Activated CD4-positive, CD25-positive, alpha-beta regulatory T cell treated with anti-CD3 and anti-CD28 coated beads, Interleukin-2, amount 50 U/mL, for 16 hours (primary cell): ENCODE measurements around the gene NKPD1.

ENCODE experiments used
- DNase-seq: peaks from one replicate; pipeline ENCODE4 v3.0.0-alpha.2; 2020; ENCODE audit warnings: low read depth, low spot score

Gene NKPD1

DNA sequence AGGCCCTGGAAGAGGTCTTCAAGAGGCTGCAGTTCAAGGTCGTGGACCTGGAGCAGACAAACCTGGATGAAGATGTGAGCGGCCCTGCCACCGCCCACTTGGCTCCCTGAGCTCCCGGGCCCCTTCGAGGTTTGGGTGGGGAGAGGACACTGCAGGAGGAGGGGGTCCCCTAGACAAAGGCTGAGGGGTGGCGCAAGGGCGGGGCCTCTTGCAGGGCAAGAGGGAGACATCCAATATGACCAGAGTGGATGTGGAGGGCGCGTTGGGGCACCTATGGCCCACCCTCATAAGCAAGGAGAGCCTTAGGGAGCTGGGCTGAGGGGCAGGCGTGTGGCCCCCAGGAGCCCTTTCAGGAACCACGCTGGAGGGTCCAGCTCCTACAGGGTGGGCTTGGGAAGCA is 20.2 kb downstream of the NKPD1 start:
- no peak for DNase-seq

DNA sequence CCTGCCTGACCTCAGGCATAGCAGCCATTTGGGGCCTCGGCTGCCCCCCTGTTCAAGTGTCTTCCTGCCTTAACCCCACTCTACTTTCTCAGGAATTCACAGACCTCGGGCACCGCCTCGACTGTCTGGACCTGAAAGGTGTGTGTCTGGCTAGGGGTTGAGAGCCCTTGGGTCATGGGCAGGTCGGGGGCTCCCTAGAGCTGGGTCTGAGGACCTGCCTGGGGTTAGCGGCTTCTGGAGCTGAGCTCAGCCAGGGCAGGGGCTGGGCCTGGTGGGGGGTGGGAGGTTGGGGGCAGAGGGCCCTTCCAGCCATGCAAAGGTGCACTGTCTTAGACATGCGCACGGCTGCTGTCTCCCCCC is 20.7 kb downstream of the NKPD1 start:
- no peak for DNase-seq

DNA sequence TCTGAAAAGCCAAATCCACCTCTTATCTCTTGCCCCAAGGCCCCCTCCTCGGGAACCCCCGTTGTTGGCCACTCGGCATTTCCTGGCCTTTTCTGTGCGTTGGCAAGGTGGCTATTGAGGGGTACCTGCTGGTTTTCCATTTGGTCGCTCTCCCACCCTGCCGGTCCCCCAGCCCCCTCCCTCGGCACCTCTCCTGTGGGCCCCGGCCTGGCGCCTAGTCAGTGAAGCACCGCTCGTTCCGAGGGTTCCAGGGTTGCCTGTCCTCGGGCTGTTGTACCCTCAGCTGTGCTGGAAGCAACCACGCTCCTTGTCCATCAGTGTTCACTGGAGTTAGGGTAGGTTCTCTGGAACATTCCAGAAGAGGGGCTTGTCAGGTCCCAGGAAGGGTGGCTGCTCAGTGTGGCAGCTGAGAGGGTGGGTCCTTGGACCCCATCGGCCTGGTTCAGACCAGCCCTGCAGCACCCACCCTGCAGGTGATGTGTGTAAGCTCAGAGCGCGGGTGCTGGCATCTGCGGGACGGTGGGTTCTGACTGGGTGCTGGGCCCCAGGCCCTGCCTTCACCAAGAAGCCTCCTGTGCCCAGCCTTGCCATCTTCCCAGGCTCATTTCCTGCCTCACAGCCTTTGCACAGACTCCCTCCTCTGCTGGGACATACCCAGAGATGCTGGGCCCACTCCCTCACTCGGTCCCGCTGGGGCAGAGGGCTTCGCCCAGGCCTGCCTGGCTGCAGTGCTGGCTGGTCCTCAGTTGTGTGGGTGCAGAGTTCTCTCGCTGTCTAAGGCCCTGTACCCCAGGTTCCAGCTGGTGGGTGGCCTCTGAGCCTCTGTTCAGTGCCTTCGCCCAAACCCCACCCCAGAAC is 21.3 kb downstream of the NKPD1 start:
- no peak for DNase-seq

DNA sequence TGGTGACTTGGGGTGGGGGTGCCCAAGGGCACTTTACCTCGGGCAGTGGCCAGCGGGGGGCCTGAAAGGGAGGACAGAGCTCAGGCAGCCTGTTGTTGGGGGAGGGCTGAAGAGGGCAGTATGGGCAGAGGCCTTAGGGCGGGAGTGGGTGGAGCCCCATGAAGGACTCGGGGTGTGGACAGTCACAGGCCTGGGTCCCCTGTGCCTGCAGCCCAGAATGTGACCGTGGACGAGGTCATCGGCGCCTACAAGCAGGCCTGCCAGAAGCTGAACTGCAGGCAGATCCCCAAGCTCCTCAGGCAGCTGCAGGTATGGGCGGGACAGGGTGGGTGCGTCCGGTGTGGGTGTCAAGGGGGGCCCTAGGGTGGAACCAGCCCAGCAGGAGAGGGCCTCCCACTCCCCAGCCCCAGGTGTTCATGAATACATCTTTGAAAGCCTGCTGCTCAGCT is 22.5 kb downstream of the NKPD1 start:
- DNase-seq = no peak

DNA sequence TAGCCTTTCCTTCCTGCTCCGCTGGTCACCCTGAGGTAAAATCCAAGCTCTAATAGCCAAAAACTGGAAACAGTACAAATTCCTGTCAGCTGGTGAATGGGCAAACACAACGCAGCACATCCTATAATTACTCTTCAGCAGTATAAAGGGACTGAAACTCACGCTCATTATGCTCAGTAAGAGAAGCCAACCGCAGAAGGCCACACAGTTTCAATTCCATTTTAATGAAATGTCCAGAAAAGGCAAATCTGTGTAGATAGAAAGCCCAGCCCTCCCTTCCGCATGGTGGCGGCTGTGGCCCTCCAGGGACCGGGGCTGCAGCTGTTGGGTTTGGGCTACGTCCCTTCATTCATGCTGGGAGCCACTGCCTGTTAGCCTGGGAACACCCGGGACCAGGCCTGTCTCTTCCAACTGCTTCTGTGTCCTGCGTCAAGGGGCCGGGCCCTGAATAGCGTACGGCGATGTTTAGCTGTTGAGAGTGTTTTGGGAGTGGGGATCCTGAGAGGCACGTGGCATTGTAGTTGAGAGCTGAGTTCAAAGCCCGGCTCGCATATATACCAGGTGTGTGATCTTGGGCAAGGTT is 23.5 kb downstream of the NKPD1 start:
- no peak for DNase-seq

DNA sequence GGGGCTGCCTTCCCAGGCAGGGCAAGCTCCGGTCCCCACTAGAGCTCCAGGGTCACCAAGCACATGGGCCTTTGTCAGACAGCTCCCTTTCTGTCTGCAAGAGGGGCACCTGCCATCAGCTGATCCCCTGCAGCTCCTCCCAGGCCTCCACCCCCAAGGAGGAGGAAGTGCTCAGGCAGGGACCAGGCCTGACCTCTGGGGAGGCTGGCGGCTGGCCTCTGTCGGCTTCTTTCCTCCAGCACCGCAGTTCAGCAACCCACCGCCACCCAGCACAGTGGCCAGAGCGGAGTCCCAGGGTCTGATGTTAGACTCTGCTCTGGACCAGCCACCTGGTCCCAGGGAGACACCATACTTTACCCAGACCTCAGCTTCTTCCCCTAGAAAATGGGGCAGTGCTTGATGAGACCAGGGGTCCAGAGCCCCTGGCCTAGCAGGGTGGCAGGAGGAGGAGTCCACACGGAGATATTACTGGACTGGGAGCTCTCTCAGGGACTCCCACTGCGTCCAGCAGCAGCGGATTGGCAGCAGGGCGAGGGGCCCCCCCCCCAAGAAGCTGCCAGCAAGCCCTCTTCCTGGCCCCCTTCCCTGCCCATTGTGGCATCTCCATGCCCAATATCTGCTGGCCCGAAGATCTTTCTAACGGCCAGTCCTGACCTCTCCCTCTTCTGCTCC is 24.1 kb downstream of the NKPD1 start:
- DNase-seq = no peak

DNA sequence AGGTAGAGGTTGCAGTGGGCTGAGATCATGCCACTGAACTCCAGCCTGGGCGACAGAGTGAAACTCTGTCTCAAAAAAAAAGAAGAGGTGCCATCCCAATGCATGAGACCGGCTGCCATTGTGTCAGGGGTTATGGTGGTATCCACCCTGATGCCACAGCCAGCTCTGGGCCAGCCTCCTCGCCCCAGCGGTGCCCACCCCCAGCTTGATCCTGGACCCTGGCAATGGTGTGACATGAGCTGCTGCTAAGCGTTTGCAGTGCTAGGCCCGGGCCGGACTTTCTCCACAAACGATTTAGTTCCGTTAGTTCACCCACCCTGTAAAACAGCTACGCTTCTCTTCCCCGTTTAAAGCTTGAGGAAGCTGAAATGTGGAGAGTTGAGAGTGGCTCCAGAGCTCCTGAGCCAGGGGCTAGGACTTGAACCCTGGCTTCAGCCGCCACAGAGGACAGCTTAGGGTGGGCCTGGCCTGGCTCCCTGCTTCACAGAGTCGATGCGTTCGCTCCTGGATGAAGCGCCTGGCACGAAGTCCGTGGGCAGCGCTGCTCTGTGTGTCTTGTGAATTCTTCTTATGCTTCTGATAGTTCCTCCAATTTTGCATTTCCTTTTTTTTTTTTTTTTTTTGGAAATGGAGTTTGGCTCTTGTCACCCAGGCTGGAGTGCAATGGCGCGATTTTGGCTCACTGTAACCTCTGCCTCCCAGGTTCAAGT is 25.5 kb downstream of the NKPD1 start:
- DNase-seq = no peak

DNA sequence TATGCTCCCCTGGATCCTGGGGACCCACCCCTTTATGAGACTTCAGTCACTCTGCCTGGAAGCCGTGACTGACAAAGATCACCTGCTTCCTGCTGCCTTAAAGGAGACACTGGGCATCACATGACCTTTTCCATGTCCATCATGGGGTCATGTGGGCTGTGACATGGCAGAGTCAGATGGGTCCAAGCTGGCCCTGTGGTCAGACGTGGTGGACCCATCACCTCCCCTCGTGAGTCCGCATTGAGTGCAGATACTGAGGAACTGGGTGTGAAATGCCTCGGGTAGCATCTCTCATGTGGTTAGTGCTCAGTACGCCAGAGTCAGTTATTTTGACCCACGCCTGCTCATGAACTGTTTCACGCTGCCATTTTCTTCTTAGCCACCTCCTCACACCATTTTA is 27.1 kb downstream of the NKPD1 start:
- no peak for DNase-seq

DNA sequence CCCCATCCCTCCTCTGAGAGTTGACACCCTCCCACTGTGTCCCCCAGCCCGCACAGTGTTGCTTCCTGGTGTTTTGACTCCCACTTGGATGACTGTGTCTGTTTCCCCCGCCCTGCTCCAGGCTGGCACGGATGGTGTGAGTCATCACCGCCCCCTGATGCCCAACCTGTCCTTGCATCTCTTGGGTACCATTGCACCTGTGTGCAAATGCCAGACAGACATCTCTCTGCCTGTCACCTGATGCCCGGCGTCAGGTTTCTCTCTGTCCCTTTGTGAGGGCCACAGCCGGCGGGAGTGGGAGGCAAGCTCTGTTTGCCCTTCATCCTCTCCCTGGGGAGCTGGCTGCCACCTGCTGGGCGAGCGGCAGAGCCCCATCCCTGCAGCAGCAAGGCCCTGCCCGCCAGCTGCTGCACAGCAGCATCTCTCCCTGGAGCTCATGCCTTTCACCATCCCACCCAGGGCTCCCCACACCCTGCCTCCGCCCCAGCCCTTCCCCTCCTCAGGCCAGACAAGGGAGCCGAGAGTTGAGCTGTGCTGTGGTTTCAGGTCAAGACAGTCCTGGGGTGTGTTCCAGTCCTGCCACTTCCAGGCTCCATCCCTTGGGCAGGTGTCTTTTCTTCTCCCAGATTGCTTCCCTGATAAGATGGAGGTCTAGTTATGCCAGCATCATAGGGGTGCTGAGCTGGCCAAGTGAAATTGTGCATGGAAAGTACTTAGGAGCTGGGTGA is 29.7 kb downstream of the NKPD1 start:
- DNase-seq = no peak

DNA sequence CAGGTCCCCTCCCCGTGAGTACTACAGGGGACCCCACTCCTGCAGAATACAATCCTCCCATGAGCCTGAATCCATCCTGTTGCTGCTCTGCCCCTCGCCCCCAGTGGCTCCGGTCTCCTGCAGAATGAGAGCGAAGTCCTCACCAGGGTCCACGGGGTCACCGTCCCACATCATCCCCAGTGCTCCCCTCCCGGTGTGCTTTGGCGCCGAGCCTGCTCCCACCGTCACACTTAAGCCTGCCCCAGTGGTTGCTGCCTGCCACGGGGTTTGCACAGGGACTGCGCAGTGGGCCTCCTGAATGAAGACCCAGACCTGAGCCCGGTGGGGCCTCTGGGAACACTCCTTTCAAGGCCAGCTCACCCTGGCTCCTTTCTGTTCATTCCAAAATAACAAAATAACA is 30.5 kb downstream of the NKPD1 start:
- no peak for DNase-seq

DNA sequence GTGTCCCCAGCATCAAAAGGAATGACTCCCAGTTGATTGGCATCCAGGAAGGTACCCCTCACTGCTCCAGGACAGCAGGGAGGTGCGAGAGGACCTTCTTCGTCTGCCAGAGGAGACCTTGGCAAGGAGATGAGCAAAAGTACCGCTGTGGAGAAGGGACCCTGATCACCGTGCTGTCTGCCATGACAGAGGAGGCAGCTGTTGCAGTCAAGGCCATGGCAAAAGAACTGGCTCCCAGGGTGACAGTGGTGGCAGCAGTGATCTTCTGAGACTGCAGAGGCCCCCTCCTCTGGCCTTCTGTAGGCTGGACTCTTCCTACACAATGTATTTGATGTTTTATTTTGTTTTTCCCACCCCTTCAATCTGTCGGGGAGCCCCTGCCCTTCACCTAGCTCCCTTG is 32.0 kb downstream of the NKPD1 start:
- DNase-seq = no peak

DNA sequence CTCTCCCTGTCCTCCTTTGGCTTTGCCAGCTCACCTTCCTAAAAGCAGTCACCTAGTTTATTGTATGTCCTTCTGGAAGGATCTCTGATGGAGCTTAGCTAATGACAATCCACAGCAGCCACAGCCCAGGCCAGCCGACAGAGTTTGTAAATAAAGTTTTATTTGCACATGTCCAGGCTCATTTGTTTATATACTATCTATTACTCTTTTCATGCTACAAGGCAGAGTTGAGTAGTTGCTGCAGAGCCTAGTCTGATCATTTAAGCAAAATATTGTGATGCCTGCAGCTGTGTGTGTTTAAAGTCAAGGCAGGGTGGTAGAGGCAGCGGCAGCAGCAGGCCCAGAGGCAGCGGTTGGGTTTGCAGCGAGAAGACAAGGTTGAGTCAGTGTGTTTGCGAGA is 32.6 kb downstream of the NKPD1 start:
- DNase-seq = no peak

DNA sequence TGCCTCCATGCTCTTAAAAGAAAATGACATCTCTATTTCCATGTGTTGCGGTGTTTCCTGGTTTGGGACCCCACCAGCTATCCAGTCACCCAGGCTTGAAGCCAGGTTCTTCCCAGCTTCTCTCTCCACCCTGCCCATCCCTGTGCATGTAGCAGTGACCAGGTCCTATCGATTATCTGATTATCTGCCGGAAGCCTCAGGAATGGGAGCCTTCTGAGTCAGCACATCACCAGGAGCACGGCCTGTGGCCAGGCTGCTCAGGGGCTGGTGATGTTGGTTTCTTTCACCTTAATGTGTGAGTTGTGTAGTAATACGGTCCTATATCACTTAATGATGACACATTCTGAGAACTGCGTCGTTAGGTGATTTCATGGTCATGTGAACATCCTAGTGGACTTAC is 34.1 kb downstream of the NKPD1 start:
- no peak for DNase-seq

DNA sequence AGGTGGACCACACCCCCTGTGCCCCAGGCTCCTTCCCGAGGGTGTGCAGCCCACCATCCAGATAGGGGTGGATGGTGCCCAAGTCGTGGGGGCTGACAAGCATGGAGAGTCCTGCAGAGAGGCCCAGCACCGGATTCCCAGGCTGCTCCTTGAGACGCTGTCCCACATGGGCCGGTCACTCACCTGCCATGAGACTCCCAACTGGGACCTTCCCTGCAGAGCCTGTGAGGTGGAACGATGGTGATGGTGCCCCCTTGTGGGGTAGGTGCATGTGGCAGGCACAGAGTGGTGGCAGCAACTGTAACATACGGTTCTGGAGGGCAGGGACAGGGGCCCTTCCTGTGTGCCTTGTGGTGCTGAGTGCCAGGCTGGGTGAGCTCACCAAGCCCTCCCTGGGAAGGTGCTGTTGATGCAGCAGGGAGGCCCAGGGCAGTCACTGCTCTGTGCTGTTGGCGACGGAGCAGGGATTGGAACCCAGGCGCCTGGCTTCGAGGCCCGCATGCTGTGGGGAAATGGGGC is 34.7 kb downstream of the NKPD1 start:
- peak; percentile 26 for DNase-seq

DNA sequence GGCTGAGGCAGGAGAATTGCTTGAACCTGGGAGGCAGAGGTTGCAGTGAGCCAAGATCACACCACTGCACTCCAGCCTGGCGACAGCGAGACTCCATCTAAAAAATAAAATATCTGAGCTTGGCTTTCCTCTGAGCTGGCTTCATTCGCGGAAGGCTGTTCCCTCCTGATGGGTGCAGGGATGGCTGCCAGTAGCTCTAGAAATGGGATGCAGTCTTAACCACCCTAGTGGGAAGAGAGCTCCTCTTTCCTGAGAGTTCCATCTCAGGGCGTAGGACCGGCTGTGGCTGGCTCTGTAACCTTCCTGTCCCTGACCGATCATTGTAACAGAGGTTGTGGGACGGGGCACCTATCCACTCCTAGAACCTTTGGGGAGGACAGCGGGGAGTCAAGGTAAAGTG is 35.4 kb downstream of the NKPD1 start:
- DNase-seq = no peak

DNA sequence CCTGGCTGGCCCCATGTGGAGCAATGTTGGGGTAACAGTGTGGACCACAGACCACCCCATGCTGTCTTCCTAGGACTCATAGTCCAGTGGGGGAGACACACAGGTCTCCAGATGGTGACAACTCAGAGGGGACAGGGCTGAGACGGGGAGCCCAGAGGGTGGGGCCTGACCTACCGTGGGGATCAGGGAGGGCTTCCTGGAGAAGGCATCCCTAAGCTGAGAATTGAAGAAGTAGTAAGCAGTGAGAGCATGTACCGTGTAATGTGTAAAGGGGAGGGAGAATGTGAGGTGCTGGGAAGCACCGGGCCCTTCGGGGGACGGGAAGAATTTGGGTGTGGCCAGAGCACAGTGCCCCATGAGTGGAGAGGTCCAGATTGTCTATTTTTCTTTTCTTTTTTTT is 36.8 kb downstream of the NKPD1 start:
- DNase-seq = no peak

DNA sequence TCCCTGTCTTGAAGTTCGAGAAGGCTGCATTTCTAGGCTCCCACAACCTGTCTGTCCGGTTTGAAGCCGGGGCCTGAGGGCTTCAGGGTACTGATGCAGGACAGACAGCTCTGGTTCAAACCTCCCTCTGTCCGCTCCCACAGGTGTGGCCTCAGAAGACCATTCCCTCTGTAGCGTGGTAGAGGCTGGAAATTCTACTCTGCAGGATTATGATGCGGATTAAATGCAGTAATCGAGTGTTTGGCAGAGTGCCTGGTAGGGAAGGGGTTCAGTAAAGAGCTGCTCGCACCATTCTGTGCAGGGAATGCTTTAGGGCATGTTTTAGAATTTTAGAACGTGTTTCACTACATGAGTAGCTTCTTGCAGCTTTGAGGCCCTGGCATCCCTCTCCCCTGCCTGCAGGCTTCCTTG is 37.3 kb downstream of the NKPD1 start:
- no peak for DNase-seq

DNA sequence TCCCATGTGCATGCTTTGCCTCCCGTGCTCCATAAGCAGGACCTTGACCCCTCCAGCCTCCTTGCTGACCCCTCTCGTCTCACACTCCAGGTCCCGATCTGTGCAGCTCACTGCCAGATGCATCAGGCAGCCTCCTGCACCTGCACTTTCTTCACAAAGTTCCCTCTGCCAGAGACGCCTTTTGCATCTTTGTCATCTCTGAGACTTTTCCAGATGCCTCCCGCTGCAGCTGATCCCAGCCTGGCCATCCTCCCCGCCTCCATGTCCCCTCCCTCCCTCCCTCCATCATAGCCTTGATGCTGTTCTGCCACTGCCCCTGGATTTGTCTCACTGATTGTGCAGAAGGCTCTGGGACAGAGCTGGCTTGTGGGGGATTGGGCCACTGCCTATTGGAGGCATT is 38.0 kb downstream of the NKPD1 start:
- DNase-seq = no peak

DNA sequence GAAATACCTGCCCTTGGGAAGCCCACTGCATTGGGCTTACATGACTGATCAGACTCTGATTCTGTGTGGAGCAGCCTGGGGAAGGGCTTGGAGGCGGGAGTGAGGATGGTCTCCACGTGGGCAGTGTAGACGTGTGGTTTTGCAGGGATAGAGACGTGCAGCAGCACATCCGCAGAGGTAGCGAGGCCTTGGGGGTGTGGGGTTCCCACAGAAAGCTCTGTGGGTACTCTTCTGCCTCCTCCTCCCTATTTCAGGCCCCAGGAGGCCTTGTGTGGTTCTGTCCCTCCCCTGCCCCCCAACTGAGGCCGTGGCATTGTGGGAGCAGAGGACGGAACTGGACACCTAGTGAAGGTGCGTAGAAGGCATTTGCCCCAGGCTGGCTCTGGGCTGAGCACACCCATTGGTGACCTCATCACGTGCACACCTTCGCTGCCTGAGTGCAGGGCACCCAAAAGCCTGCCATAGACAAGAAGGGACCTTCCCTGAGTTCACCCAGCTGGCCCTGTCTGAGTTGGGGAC is 38.9 kb downstream of the NKPD1 start:
- no peak for DNase-seq

DNA sequence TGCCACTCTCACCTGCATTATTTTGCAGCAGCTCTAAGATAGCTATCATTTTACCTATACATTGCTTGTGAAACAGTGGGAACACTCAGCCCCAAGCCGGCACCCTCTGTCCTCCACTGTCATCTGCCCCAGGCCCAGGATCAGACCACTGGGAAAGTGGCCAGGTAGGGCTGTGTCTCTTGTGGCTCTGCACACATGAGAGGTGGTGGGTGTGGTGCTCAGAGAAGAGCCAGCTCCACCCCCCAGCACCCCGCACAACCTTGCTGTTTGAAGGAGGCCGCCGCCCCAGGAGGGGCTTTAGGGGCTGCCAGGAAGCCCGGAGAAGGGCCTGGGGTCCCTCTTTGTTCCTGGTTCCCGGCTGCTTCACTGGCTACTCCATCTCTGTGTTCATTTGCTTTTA is 41.2 kb downstream of the NKPD1 start:
- DNase-seq = no peak
